ENCODE data around the gene IP6K1.

DNA sequence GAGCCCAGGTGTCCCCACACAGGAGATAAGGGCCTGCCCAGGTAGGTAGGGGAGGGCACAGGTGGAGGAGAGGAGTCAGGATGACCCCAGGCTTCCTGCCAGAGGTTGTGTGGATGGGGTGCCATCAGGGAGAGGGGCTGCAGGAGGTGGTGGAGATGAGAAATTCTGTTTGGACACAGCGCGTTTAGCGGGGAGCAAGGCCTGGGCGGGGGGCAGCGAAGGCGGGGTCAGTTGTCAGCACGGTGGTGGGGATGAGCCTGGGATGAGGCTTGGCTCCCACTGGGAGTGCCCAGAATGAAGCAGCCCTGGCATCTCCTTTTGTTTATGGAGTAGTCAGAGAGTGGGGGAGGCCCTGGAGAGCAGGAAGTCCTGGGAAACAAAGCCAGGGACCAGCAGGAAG, 82.4 kb downstream of the IP6K1 start:
- TF ChIP-seq, protein P1, sequence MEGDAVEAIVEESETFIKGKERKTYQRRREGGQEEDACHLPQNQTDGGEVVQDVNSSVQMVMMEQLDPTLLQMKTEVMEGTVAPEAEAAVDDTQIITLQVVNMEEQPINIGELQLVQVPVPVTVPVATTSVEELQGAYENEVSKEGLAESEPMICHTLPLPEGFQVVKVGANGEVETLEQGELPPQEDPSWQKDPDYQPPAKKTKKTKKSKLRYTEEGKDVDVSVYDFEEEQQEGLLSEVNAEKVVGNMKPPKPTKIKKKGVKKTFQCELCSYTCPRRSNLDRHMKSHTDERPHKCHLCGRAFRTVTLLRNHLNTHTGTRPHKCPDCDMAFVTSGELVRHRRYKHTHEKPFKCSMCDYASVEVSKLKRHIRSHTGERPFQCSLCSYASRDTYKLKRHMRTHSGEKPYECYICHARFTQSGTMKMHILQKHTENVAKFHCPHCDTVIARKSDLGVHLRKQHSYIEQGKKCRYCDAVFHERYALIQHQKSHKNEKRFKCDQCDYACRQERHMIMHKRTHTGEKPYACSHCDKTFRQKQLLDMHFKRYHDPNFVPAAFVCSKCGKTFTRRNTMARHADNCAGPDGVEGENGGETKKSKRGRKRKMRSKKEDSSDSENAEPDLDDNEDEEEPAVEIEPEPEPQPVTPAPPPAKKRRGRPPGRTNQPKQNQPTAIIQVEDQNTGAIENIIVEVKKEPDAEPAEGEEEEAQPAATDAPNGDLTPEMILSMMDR (IDR thresholded peaks at IDR 0.05) = no peak
- no peak for TF ChIP-seq POLR2A (IDR thresholded peaks at IDR 0.05)
